Measurements from ENCODE around the gene SYNGR2. TPM values are rescaled to one million over a fixed set of nuclear protein-coding genes. Genes with fewer than 3 reads are reported as not detected.

SYNGR2 gene
- polyA plus RNA-seq (ENCODE audit: insufficient read length in 3 of 3): 10 to 100 TPM; 49.8 to 67.7 (median 56.9) TPM

- DNase-seq (ENCODE audit: low read depth in 3 of 3, low spot score in 2 of 3): no peak
Measured at GRCh38 chr17:78168242-78168902, at the start of gene SYNGR2. SYNGR2 (plus strand) TSS chr17:78168581; CDS start chr17:78168617, 36 bp downstream.

GRCh38 chr17:78118801-78119241 lies 49.6 kb upstream of the SYNGR2 start:
- DNase-seq (ENCODE audit: low read depth in 3 of 3, low spot score in 2 of 3): no peak

- no peak for DNase-seq (ENCODE audit: low read depth in 3 of 3, low spot score in 2 of 3)
Measured at GRCh38 chr17:78120537-78120936, 47.8 kb upstream of the SYNGR2 start.

GRCh38 chr17:78120971-78121800 lies 47.2 kb upstream of the SYNGR2 start:
- DNase-seq (ENCODE audit: low read depth in 3 of 3, low spot score in 2 of 3): no peak

- DNase-seq (ENCODE audit: low read depth in 3 of 3, low spot score in 2 of 3): no peak
Measured at GRCh38 chr17:78121801-78122215, 46.6 kb upstream of the SYNGR2 start.

- DNase-seq (ENCODE audit: low read depth in 3 of 3, low spot score in 2 of 3): no peak
Measured at GRCh38 chr17:78122216-78122930, 46.0 kb upstream of the SYNGR2 start.

GRCh38 chr17:78122931-78123249 lies 45.5 kb upstream of the SYNGR2 start:
- no peak for DNase-seq (ENCODE audit: low read depth in 3 of 3, low spot score in 2 of 3)

GRCh38 chr17:78123258-78123929 lies 45.0 kb upstream of the SYNGR2 start:
- DNase-seq (ENCODE audit: low read depth in 3 of 3, low spot score in 2 of 3): no peak

GRCh38 chr17:78124081-78124835 lies 44.1 kb upstream of the SYNGR2 start:
- DNase-seq (ENCODE audit: low read depth in 3 of 3, low spot score in 2 of 3): no peak

GRCh38 chr17:78124836-78125137 lies 43.6 kb upstream of the SYNGR2 start:
- DNase-seq (ENCODE audit: low read depth in 3 of 3, low spot score in 2 of 3): no peak

GRCh38 chr17:78125138-78125913 lies 43.1 kb upstream of the SYNGR2 start:
- no peak for DNase-seq (ENCODE audit: low read depth in 3 of 3, low spot score in 2 of 3)

- no peak for DNase-seq (ENCODE audit: low read depth in 3 of 3, low spot score in 2 of 3)
Measured at GRCh38 chr17:78125976-78126894, 42.1 kb upstream of the SYNGR2 start.

GRCh38 chr17:78126895-78127238 lies 41.5 kb upstream of the SYNGR2 start:
- no peak for DNase-seq (ENCODE audit: low read depth in 3 of 3, low spot score in 2 of 3)

GRCh38 chr17:78127239-78127887 lies 41.0 kb upstream of the SYNGR2 start:
- DNase-seq (ENCODE audit: low read depth in 3 of 3, low spot score in 2 of 3): no peak

GRCh38 chr17:78127888-78128550 lies 40.4 kb upstream of the SYNGR2 start:
- no peak for DNase-seq (ENCODE audit: low read depth in 3 of 3, low spot score in 2 of 3)

- no peak for DNase-seq (ENCODE audit: low read depth in 3 of 3, low spot score in 2 of 3)
Measured at GRCh38 chr17:78128551-78129350, 39.6 kb upstream of the SYNGR2 start, which contains the start of gene TMC6. TMC6 (minus strand) TSS chr17:78128755; CDS start chr17:78126832, 1,923 bp downstream.
